CD14-positive monocyte (primary cell): ENCODE measurements around the gene TAS2R30. TPM values are rescaled to one million over a fixed set of nuclear protein-coding genes. Genes with fewer than 3 reads are reported as not detected.

Experiments
- DNase-seq, 3 donors: peaks; one replicate each; pipeline ENCODE4 v3.0.0-alpha.2; 2011 to 2022
- H2AFZ ChIP-seq: 2 replicates; pipeline ENCODE4 v1.6.0; 2012; ENCODE audit warnings: mild to moderate bottlenecking, low read depth, low read length, inconsistent platforms; ENCODE audit not compliant: insufficient read depth, poor library complexity, severe bottlenecking
- H3K27ac ChIP-seq, 2 donors: 1 replicate in 1 of 2; 2 replicates in 1 of 2; pipeline ENCODE4 v1.5.1; 2012 to 2013; ENCODE audit warnings: low read length in 2 of 2, control low read depth in 1 of 2, inconsistent platforms in 1 of 2, low read depth in 1 of 2, mild to moderate bottlenecking in 1 of 2
- H3K27me3 ChIP-seq, 2 donors: one replicate each; pipeline versions ENCODE4 v1.6.0 to v1.6.1; 2011 to 2013; ENCODE audit warnings: low read length in 2 of 2; ENCODE audit not compliant: control insufficient read depth in 2 of 2, insufficient read depth in 2 of 2
- H3K36me3 ChIP-seq, 2 donors: replicated peaks in 1 of 2; 1 replicate in 1 of 2; 2 replicates in 1 of 2; pipeline versions ENCODE4 v1.5.1 to v1.6.1; 2012 to 2013; ENCODE audit warnings: low read length in 2 of 2, control low read depth in 1 of 2, inconsistent platforms in 1 of 2, mild to moderate bottlenecking in 1 of 2; ENCODE audit not compliant: insufficient read depth in 2 of 2, control insufficient read depth in 1 of 2
- H3K4me1 ChIP-seq, 2 donors: 1 replicate in 1 of 2; 2 replicates in 1 of 2; pipeline versions ENCODE4 v1.5.1 to v1.6.1; 2012 to 2013; ENCODE audit warnings: low read length in 2 of 2, control low read depth in 1 of 2, inconsistent platforms in 1 of 2, mild to moderate bottlenecking in 1 of 2, moderate library complexity in 1 of 2; ENCODE audit not compliant: insufficient read depth in 2 of 2, control insufficient read depth in 1 of 2
- H3K4me2 ChIP-seq: replicated peaks from 2 replicates; pipeline ENCODE3; 2012; ENCODE audit warnings: low read length, moderate library complexity, mild to moderate bottlenecking; ENCODE audit not compliant: poor library complexity, severe bottlenecking; ENCODE audit errors: extremely low read depth
- H3K4me3 ChIP-seq, 3 experiments: fragments of 200-600 bp in 1 of 3; sonication (generic) in 1 of 3; replicated peaks in 1 of 3; 1 replicate in 2 of 3; 2 replicates in 1 of 3; pipeline ENCODE4 v1.5.1; 2011 to 2013; ENCODE audit warnings: low read length in 3 of 3, mild to moderate bottlenecking in 3 of 3, control low read depth in 2 of 3, low read depth in 2 of 3, inconsistent platforms in 1 of 3, moderate library complexity in 1 of 3
- H3K79me2 ChIP-seq: 2 replicates; pipeline ENCODE4 v1.6.0; 2012; ENCODE audit warnings: mild to moderate bottlenecking, control low read depth, inconsistent platforms, low read length, moderate library complexity; ENCODE audit not compliant: insufficient read depth
- H3K9ac ChIP-seq: 2 replicates; pipeline ENCODE4 v1.6.0; 2017; ENCODE audit warnings: low read length, mild to moderate bottlenecking; ENCODE audit not compliant: insufficient read depth, poor library complexity, severe bottlenecking
- H3K9me3 ChIP-seq, 2 donors: replicated peaks in 1 of 2; 1 replicate in 1 of 2; 2 replicates in 1 of 2; pipeline versions ENCODE4 v1.5.1 to v1.6.1; 2012 to 2013; ENCODE audit warnings: low read length in 2 of 2, control low read depth in 1 of 2; ENCODE audit not compliant: control insufficient read depth in 1 of 2, insufficient read depth in 1 of 2
- H4K20me1 ChIP-seq: 2 replicates; pipeline ENCODE4 v1.6.0; 2012; ENCODE audit warnings: mild to moderate bottlenecking, low read length, control low read depth, moderate library complexity; ENCODE audit not compliant: insufficient read depth
- H3K27ac Mint-ChIP-seq, 7 donors: one replicate each; pipeline ENCODE4 v1.8.0; 2020; ENCODE audit warnings: mild to moderate bottlenecking in 7 of 7, mixed read lengths in 7 of 7, moderate library complexity in 6 of 7, inconsistent platforms in 2 of 7
- H3K27me3 Mint-ChIP-seq, 3 donors: one replicate each; pipeline ENCODE4 v1.8.0; 2021 to 2022; ENCODE audit warnings: low read depth in 3 of 3, mild to moderate bottlenecking in 3 of 3, mixed read lengths in 3 of 3, moderate library complexity in 3 of 3, inconsistent platforms in 1 of 3
- H3K36me3 Mint-ChIP-seq, 2 donors: one replicate each; pipeline ENCODE4 v1.8.0; 2020; ENCODE audit warnings: mixed read lengths in 2 of 2, inconsistent platforms in 1 of 2, mild to moderate bottlenecking in 1 of 2
- H3K4me1 Mint-ChIP-seq: one replicate; pipeline ENCODE4 v1.8.0; 2020; ENCODE audit warnings: mild to moderate bottlenecking, mixed read lengths
- H3K4me3 Mint-ChIP-seq, 2 donors: one replicate each; pipeline ENCODE4 v1.8.0; 2020; ENCODE audit warnings: mild to moderate bottlenecking in 2 of 2, mixed read lengths in 2 of 2, moderate library complexity in 1 of 2
- H3K9me3 Mint-ChIP-seq, 7 donors: one replicate each; pipeline ENCODE4 v1.8.0; 2020 to 2022; ENCODE audit warnings: mixed read lengths in 7 of 7, mild to moderate bottlenecking in 6 of 7, moderate library complexity in 6 of 7, inconsistent platforms in 2 of 7
- CTCF ChIP-seq: fragments of 200-600 bp; IDR thresholded peaks from one replicate; pipeline ENCODE4 v1.8.0; 2022; ENCODE audit warnings: antibody characterized with exemption, mild to moderate bottlenecking
- WGBS: methylation state at CpG from one replicate; pipeline ENCODE4 v1.1.5; 2013; ENCODE audit warnings: missing lambda C conversion rate; ENCODE audit not compliant: insufficient coverage; 5-methylcytosine and 5-hydroxymethylcytosine counted together
- intact Hi-C, 2 donors: fragments of 100-400 bp; cut with micrococcal nuclease; formaldehyde crosslinking; loops; one replicate each; pipeline versions ENCODE4 v1.15.0 to v1.15.1; 2023
- polyA plus RNA-seq, 3 donors: library from polyadenylated mRNA; depleted of rRNA in 1 of 3; unstranded in 2 of 3; stranded (reverse) in 1 of 3; fragments of 300-500 nt in 2 of 3; fragments of >200 nt in 1 of 3; fragmentation: Illumina TruSeq in 2 of 3; gene quantifications; 1 replicate in 2 of 3; 2 replicates in 1 of 3; pipeline ENCODE4 v1.2.3, GENCODE V29; 2012 to 2021

Gene TAS2R30
- polyA plus RNA-seq, 3 donors: 0.05 TPM; not detected in 2

DNA sequence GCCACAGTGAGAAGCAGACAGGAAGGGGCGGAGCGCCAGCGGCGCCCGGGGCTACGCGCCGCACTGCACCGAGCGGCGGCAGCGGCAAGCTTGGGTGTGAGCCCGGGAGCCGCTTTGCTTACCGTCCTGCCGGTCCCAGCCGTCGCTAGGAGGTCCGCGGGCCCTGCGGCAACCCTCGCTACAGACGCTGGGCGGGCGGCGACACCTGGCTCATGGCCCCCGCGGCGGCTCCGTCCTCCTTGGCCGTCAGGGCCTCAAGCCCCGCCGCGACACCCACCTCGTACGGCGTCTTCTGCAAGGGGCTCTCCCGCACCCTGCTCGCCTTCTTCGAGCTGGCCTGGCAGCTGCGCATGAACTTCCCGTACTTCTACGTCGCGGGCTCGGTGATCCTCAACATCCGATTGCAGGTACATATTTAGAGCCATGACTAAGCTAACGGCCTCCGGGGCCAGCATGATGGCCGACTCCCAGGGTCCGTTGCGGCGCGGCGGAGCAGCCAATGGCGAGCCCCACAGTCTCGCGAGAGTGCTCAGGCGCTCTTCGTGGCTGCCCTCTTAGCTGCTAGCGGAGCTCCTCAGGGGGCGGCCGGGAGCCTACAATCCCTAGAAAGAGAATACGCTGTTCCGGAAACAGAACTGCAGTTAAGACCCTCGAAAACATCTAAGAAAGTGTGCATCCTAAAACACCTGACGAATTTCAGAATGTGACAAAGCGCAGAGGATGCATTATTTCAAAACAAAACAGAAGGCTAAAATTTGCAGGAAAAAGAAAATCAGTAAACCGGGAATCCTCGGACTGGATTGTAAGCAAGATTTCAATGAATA, 36.9 kb upstream of the TAS2R30 start, which contains the start of gene SMIM10L1:
TSS of gene SMIM10L1 (plus strand) at position 50 of the 824 bp plus-strand sequence. CDS start at position 213, 163 bp downstream.
- Histone ChIP-seq H2AFZ (peak within 1 kb of the TSS; percentile 91), H3K27me3 (no peaks in the 10 kb centered on the region), H3K4me2 (peak within 1 kb of the TSS; percentile 90), H3K4me3 (peak within 1 kb of the TSS; percentile 56 to 88 (median 70)), H3K36me3 (peaks cover 1 to 2% of the 10 kb centered on the region in 2 donors), H3K9me3 (no peaks in the 10 kb centered on the region), H3K4me1 (peaks cover 13 to 21% of the 10 kb centered on the region in 2 donors), H3K79me2 (peaks cover 76% of the 10 kb centered on the region), H3K9ac (peak within 1 kb of the TSS; percentile 85), H4K20me1 (peaks cover 10% of the 10 kb centered on the region), H3K27ac (peak within 1 kb of the TSS; percentile 80 to 89)
- peaks cover 27% of the 10 kb centered on the region for H3K4me1 Mint-ChIP-seq
- WGBS: under 1% methylated on average over 64 of the region's 70 CpGs
- H3K9me3 Mint-ChIP-seq: peaks cover 0 to 2% (median 0%) of the 10 kb centered on the region in 7 donors
- H3K27ac Mint-ChIP-seq: peak within 1 kb of the TSS; percentile 95 to 99 (median 97)
- peaks cover 7 to 11% of the 10 kb centered on the region in 2 donors for H3K36me3 Mint-ChIP-seq
- TF ChIP-seq CTCF: no peak
- H3K4me3 Mint-ChIP-seq: peak within 1 kb of the TSS; percentile 96 to 97
- DNase-seq: peak; percentile 85 to 92 (median 92)
- H3K27me3 Mint-ChIP-seq: no peaks in the 10 kb centered on the region
- intact Hi-C loops: no loop called here

GRCh38 chr12:11170810-11171144, 36.3 kb upstream of the TAS2R30 start:
- Histone ChIP-seq H3K79me2 (peaks cover 82% of the 10 kb centered on the region), H3K27me3 (no peaks in the 10 kb centered on the region), H3K9me3 (no peaks in the 10 kb centered on the region), H3K27ac (peak overlapping the region; percentile 80 to 89), H3K4me2 (peak overlapping the region; percentile 90), H3K4me1 (peaks cover 13 to 21% of the 10 kb centered on the region in 2 donors), H3K4me3 (peak overlapping the region; percentile 56 to 88 (median 70)), H3K36me3 (peaks cover 2 to 7% of the 10 kb centered on the region in 2 donors), H2AFZ (peak overlapping the region; percentile 91), H4K20me1 (peaks cover 16% of the 10 kb centered on the region), H3K9ac (peak overlapping the region; percentile 85)
- Mint-ChIP-seq H3K9me3 (peaks cover 0 to 2% (median 0%) of the 10 kb centered on the region in 7 donors), H3K36me3 (peaks cover 8 to 15% of the 10 kb centered on the region in 2 donors), H3K27me3 (no peaks in the 10 kb centered on the region), H3K27ac (peak overlapping the region in 6 of 7 donors; percentile 84 to 99 (median 97)), H3K4me1 (peaks cover 27% of the 10 kb centered on the region), H3K4me3 (peak overlapping the region; percentile 96 to 97)
- intact Hi-C loops: no loop called here
- no peak for TF ChIP-seq CTCF
- no peak for DNase-seq
- 0% methylated on average over 1 of the region's 4 CpGs for WGBS
